Fibroblast of lung (primary cell): ENCODE data around the gene RBFOX1. TPM values are rescaled to one million over a fixed set of nuclear protein-coding genes. Genes with fewer than 3 reads are reported as not detected.

Experiments used
- DNase-seq, 2 donors: peaks; one replicate each; pipeline versions ENCODE4 v3.0.0 to v3.0.0-alpha.2; 2010; ENCODE audit warnings: low read depth in 2 of 2
- H2AFZ ChIP-seq: 2 replicates; pipeline ENCODE4 v1.5.1; 2012; ENCODE audit warnings: low read length, control low read depth, inconsistent platforms
- H3K27ac ChIP-seq: 2 replicates; pipeline ENCODE4 v1.5.1; 2011; ENCODE audit warnings: low read length, control low read depth; ENCODE audit not compliant: insufficient read depth
- H3K27me3 ChIP-seq: 2 replicates; pipeline ENCODE4 v1.5.1; 2011; ENCODE audit warnings: mild to moderate bottlenecking, low read length; ENCODE audit not compliant: control insufficient read depth, insufficient read depth
- H3K36me3 ChIP-seq: 2 replicates; pipeline ENCODE4 v1.5.1; 2011; ENCODE audit warnings: low read length; ENCODE audit not compliant: control insufficient read depth, insufficient read depth
- H3K4me1 ChIP-seq: 2 replicates; pipeline ENCODE4 v1.5.1; 2011; ENCODE audit warnings: low read length; ENCODE audit not compliant: control insufficient read depth, insufficient read depth; ENCODE audit errors: extremely low read depth
- H3K4me2 ChIP-seq: 2 replicates; pipeline ENCODE4 v1.5.1; 2011; ENCODE audit warnings: low read length, control low read depth; ENCODE audit not compliant: insufficient read depth; ENCODE audit errors: extremely low read depth
- H3K4me3 ChIP-seq, 4 experiments: fragments of 200-600 bp in 1 of 4; sonication (generic) in 1 of 4; replicated peaks in 1 of 4; 2 replicates each; pipeline ENCODE4 v1.5.1; 2011 to 2016; ENCODE audit warnings: low read length in 4 of 4, low read depth in 3 of 4, mild to moderate bottlenecking in 3 of 4, control low read depth in 2 of 4, inconsistent platforms in 1 of 4, mixed read lengths in 1 of 4; ENCODE audit not compliant: insufficient read depth in 1 of 4; ENCODE audit errors: control extremely low read depth in 1 of 4
- H3K79me2 ChIP-seq: 2 replicates; pipeline ENCODE4 v1.5.1; 2012; ENCODE audit warnings: mild to moderate bottlenecking, low read length, inconsistent platforms; ENCODE audit not compliant: control insufficient read depth, insufficient read depth
- H3K9ac ChIP-seq: 2 replicates; pipeline ENCODE4 v1.5.1; 2011; ENCODE audit warnings: mild to moderate bottlenecking, low read length, control low read depth; ENCODE audit not compliant: insufficient read depth
- H3K9me3 ChIP-seq: 2 replicates; pipeline ENCODE4 v1.5.1; 2012; ENCODE audit warnings: low read depth, low read length; ENCODE audit not compliant: control insufficient read depth, insufficient read depth
- H4K20me1 ChIP-seq: 2 replicates; pipeline ENCODE4 v1.5.1; 2011; ENCODE audit warnings: low read length; ENCODE audit not compliant: control insufficient read depth, insufficient read depth; ENCODE audit errors: extremely low read depth
- EZH2 ChIP-seq: IDR thresholded peaks from 2 replicates; pipeline ENCODE4 v1.5.1; 2012; ENCODE audit warnings: low read length, control low read depth, mild to moderate bottlenecking; ENCODE audit errors: missing control alignments
- polyA plus RNA-seq, 2 donors: library from polyadenylated mRNA; depleted of rRNA in 1 of 2; stranded (reverse) in 1 of 2; unstranded in 1 of 2; fragments of >200 nt; gene quantifications; 2 replicates each; pipeline ENCODE4 v1.2.1, GENCODE V29; 2011 to 2012; ENCODE audit warnings: missing spikeins in 1 of 2
- total RNA-seq: library from RNA; depleted of rRNA; stranded (reverse); fragments of >200 nt; gene quantifications from 2 replicates; pipeline ENCODE4 v1.2.1, GENCODE V29; 2014
- TF ChIP-seq, protein P1 (sequence below), 2 donors: IDR thresholded peaks in 1 of 2; conservative IDR thresholded peaks in 1 of 2; 1 replicate in 1 of 2; 2 replicates in 1 of 2; pipeline ENCODE4 v1.5.1; 2011 to 2012; ENCODE audit warnings: low read length in 2 of 2, control low read depth in 1 of 2, inconsistent platforms in 1 of 2, low read depth in 1 of 2, mild to moderate bottlenecking in 1 of 2

The RBFOX1 gene
- total and polyA plus RNA-seq, 2 donors (not counting 1 experiment from before 2014, with no cell fraction given) = not detected

DNA sequence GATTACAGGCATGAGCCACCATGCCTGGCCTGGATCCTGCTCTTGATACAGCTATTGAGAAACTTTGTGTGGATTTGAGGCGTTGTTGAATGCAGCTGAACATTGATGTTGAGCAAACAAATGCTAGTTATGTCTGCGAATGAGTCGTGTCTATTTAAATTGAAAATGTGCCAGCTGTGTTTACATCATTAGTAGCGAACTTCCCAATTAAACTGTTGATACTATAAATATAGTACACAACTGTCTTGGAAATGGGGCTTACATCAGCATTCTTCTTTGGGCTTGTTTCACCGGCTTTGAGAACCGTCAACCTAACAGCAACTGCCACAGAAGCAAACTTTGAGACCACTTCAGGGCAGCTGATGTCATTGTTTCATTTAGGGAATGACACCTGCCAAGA, 251.9 kb downstream of the RBFOX1 start:
- Histone ChIP-seq H4K20me1 (no peaks in the 10 kb centered on the region), H3K36me3 (no peaks in the 10 kb centered on the region), H2AFZ (no peak overlapping the region), H3K27me3 (no peaks in the 10 kb centered on the region), H3K4me2 (no peak overlapping the region), H3K27ac (no peak overlapping the region), H3K4me1 (no peaks in the 10 kb centered on the region), H3K9ac (no peak overlapping the region), H3K9me3 (no peaks in the 10 kb centered on the region), H3K4me3 (no peak overlapping the region), H3K79me2 (no peaks in the 10 kb centered on the region)
- TF ChIP-seq, protein P1, sequence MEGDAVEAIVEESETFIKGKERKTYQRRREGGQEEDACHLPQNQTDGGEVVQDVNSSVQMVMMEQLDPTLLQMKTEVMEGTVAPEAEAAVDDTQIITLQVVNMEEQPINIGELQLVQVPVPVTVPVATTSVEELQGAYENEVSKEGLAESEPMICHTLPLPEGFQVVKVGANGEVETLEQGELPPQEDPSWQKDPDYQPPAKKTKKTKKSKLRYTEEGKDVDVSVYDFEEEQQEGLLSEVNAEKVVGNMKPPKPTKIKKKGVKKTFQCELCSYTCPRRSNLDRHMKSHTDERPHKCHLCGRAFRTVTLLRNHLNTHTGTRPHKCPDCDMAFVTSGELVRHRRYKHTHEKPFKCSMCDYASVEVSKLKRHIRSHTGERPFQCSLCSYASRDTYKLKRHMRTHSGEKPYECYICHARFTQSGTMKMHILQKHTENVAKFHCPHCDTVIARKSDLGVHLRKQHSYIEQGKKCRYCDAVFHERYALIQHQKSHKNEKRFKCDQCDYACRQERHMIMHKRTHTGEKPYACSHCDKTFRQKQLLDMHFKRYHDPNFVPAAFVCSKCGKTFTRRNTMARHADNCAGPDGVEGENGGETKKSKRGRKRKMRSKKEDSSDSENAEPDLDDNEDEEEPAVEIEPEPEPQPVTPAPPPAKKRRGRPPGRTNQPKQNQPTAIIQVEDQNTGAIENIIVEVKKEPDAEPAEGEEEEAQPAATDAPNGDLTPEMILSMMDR (conservative IDR thresholded peaks at IDR 0.05 in 1 of 2, IDR thresholded peaks at IDR 0.05 in 1 of 2; ENCODE audit: low read depth in 1 of 2, low read length in 2 of 2) = no peak
- no peak for TF ChIP-seq EZH2
- DNase-seq = no peak

DNA sequence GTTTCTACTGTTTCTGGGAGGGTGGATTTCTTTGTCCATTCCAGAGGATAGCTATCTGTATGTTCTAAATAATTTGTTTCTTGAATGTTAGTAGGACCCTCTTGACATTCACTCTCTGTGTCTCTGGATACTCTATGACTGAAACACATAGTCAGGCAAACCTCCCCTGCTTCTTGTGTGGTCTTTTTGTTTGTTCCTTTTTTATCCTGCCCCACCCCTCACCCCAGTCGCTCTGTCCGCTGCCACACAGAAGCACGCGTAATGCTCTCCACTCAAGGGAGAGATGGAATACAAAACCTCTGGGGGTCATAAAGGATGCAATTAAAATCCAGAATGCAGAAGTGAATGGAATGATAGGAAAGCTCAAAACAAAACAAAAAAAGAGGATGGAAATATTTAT, 253.1 kb downstream of the RBFOX1 start:
- no peak for DNase-seq
- no peak overlapping the region for H3K4me3 ChIP-seq
- no peaks in the 10 kb centered on the region for H3K9me3 ChIP-seq
- no peak overlapping the region for H3K9ac ChIP-seq
- H3K27ac ChIP-seq = no peak overlapping the region
- no peaks in the 10 kb centered on the region for H3K36me3 ChIP-seq
- no peak overlapping the region for H2AFZ ChIP-seq
- no peak overlapping the region for H3K4me2 ChIP-seq
- no peak for TF ChIP-seq EZH2
- TF ChIP-seq, protein P1 (conservative IDR thresholded peaks at IDR 0.05 in 1 of 2, IDR thresholded peaks at IDR 0.05 in 1 of 2; ENCODE audit: low read depth in 1 of 2, low read length in 2 of 2) = no peak
- H3K27me3 ChIP-seq = no peaks in the 10 kb centered on the region
- H3K79me2 ChIP-seq = no peaks in the 10 kb centered on the region
- no peaks in the 10 kb centered on the region for H3K4me1 ChIP-seq
- no peaks in the 10 kb centered on the region for H4K20me1 ChIP-seq

DNA sequence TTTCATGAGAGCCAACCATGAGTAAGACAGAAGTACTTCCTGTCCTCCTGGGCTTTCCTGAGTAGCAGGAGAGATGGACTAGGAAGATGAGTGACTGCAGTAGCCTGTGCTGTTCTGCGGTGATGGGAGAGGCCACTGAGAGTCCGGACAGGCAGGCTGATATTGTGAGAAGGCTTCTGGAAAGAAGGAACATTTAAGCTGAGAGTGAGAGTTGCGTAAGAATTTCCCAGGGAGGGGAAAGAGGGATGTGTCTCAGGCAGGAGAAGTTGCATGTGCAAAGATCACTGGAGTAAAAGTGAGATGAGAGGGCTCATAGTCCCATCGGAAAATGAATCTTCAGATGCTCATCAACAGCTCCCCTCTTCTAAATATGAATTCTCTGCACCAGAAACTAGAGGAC, 258.3 kb downstream of the RBFOX1 start:
- DNase-seq = no peak
- H3K4me2 ChIP-seq = no peak overlapping the region
- H3K36me3 ChIP-seq = no peaks in the 10 kb centered on the region
- H3K9ac ChIP-seq = no peak overlapping the region
- no peaks in the 10 kb centered on the region for H3K4me1 ChIP-seq
- no peaks in the 10 kb centered on the region for H4K20me1 ChIP-seq
- no peak overlapping the region for H3K27ac ChIP-seq
- TF ChIP-seq EZH2 = no peak
- no peak overlapping the region for H3K4me3 ChIP-seq
- H2AFZ ChIP-seq = no peak overlapping the region
- H3K9me3 ChIP-seq = no peaks in the 10 kb centered on the region
- no peaks in the 10 kb centered on the region for H3K27me3 ChIP-seq
- no peaks in the 10 kb centered on the region for H3K79me2 ChIP-seq
